HG03060 (cell line): ENCODE measurements around the gene LRRC55.

Experiments
- ATAC-seq: cut with Tn5 transposase; IDR thresholded peaks from one replicate; pipeline ENCODE4 v1.9.1; 2021; ENCODE audit warnings: low read depth, moderate number of reproducible peaks; ENCODE audit not compliant: unreplicated experiment

The LRRC55 gene

GRCh38 chr11:57199330-57199729 lies 17.6 kb downstream of the LRRC55 start:
- ATAC-seq: no peak

DNA sequence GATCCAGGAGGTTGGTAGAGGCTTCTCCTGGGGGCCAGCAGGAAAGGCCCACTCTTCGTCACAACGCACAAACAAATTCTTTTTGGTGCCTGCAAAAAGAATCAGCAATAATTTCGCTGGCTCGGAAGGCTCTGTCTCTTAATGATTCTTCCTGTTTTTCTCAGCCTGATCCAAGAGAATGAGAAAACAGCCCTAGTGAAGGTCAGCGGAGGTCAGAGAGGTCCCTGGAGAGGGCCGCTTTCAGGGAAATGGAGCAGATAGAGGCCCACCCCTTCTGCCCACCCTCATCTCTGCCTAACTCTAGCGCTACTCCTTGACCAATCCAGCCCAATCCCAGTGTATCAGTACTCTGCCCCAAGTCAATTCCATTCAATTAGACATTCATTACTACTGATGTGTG lies 19.2 kb downstream of the LRRC55 start:
- ATAC-seq: no peak

DNA sequence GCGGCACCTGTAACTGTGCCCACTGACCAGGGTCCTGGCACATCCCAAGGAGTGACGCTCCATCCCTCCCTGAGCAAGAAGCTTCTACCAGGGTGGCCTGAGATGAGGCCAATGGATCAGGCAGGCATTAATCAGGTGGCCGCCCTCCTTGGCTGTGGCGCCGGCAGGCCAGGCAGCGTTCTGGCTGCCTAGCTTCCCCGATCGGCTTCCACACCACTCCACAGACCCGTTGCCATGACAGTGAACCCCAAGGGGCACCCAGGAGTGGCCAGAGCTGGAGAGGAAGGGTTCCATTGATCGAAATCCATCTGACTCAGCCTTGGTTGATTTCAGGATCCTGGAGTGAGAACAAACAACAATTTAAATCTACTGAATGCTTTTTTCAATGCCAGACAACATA lies 20.5 kb downstream of the LRRC55 start:
- ATAC-seq: no peak

DNA sequence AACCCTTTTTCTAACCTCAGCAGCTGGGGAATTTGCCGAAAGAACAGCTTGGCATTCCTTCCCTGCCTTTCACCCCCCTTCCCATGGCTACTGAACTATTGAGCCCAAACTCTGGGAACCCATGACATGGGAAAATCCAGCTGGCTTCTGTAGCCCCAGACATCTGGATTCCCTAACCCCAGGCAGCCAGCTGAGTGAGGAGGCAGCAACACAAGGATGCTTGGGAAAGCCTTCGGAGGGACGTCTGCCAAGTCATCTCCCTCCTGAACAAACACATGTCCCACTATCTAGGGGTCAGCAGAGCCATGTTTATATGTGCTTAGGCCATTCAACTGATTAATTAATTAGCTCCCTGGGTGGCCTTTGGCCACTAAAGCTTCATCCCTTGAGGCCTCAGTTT lies 21.6 kb downstream of the LRRC55 start:
- ATAC-seq: no peak

DNA sequence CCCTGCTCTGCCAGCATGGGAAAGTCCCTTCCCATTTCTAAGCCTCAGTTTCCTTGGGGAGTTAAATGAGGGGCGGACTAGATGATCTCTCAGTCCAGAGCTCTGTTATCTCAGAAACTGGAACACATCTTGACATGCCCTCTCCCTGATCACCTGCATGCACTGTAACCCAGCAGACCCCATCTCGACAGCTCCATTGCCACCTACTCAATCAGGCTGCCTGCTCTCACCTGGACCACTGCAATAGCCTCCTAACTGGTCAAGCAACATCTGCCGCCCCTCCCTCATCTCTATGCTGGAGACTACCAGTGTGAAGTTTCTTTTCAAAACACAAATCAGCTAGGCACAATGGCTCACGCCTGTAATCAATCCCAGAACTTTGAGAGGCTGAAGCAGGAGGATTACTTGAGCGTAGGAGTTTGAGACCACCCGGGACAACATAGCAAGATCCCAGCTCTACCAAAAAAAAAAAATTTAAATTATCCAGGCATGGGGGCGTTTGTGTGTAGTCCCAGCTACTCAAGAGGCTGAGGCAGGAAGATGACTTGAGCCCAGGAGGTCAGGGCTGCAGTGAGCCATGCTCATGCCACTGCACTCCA lies 22.2 kb downstream of the LRRC55 start:
- no peak for ATAC-seq

GRCh38 chr11:57205041-57205641 lies 23.4 kb downstream of the LRRC55 start:
- no peak for ATAC-seq

- ATAC-seq: no peak
These were observed 25.4 kb downstream of the LRRC55 start for GRCh38 chr11:57207168-57207567.

GRCh38 chr11:57210781-57211180 lies 29.0 kb downstream of the LRRC55 start:
- ATAC-seq: no peak

GRCh38 chr11:57213342-57214097 lies 31.8 kb downstream of the LRRC55 start:
- no peak for ATAC-seq

DNA sequence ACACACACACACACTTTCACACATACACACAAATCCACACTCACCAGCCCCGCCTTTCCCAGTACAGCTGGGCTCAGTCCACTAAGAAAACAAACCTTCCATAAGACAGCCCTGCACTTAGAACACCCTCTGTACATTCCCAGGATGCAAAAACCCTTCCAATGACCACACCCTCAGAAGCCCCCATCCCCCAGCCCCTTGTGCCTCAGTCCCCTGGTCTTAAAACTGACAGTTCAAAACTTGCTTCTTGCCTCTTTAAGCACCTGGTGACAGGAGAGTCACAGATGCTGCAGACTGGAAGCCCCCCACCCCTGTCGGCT lies 32.3 kb downstream of the LRRC55 start:
- no peak for ATAC-seq

- ATAC-seq: no peak
These were observed 32.7 kb downstream of the LRRC55 start for GRCh38 chr11:57214494-57214893.

GRCh38 chr11:57216463-57216862 lies 34.7 kb downstream of the LRRC55 start:
- no peak for ATAC-seq

- ATAC-seq: no peak
These were observed 35.3 kb downstream of the LRRC55 start for GRCh38 chr11:57217053-57217452.

GRCh38 chr11:57219021-57219627 lies 37.4 kb downstream of the LRRC55 start:
- no peak for ATAC-seq

- ATAC-seq: no peak
These were observed 40.5 kb downstream of the LRRC55 start for GRCh38 chr11:57222239-57222638.

DNA sequence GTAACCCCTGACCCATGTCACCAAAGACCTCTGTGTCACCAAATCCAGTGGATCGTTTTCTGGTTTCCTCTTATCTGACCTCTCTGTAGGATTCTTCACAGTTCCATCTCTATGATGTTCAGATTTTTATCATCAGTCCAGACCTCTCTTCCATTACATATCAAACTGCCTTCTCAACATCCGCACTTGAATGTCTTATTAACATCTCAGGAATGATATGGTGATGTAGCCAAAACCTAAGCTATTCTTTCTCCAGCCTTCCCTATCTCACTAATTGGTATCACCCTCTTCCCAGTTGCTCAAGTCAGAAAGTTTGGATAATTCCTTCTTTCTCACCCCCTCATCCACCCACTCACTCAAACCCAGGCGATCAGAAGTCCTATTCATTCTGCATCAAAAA lies 41.8 kb downstream of the LRRC55 start:
- no peak for ATAC-seq

DNA sequence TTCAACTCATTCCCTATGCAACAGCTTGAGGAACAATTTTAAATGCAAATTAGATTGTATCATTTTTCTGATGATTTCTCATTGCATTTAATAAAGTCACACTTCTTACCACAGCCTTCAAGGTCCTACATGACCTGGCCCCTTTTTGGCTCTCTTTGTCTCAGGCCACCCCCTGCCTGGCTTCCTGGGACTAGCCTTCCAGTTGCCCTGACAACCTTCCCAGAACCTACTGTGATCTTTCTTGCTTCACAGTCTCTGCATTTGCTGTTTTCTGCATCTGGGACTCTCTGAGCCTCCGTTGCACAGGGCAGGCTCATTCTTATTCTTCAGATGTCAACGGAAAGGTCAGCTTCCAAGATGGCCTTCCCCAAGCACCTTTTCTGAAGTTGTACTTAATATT lies 42.4 kb downstream of the LRRC55 start:
- ATAC-seq: no peak

GRCh38 chr11:57224537-57224936 lies 42.8 kb downstream of the LRRC55 start:
- no peak for ATAC-seq

DNA sequence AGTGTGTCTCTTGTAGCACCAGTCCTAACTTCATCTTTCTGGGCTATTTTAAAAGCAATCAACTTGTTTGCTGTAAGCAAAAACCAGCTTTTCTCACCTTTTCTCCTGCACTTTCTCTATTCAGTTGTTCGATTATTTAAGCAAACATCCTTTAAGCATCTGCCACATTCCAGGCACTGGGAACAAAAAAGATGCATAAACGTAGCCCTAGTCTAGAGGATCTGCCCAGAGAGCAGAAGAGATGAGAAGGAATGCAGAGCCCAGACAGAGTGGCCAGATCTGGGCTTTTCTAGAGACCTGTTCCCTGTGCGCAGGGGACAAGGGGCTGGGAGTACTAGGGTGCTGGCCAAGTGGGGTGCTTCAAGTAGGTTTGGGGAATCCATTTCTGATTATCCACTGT lies 46.8 kb downstream of the LRRC55 start:
- ATAC-seq: no peak

DNA sequence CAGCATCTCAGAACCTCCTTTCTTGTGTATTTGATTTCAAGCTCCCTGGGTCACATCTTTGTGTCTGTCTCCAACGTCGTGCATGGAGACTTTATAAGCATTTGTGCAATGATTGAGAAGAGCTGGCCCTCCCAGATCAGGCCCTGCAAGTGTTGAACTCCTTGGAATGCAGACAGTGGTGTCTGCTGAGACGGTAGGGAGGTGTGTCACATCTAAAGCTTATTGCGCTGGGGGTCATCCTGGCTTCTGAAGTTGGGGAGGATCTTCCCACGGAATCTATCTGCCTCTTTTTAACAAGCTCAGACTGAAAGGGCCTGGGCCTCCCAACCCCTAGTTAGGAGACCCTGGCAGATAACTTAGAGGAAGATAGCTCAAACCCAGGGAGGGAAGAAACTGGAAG lies 48.6 kb downstream of the LRRC55 start:
- no peak for ATAC-seq

DNA sequence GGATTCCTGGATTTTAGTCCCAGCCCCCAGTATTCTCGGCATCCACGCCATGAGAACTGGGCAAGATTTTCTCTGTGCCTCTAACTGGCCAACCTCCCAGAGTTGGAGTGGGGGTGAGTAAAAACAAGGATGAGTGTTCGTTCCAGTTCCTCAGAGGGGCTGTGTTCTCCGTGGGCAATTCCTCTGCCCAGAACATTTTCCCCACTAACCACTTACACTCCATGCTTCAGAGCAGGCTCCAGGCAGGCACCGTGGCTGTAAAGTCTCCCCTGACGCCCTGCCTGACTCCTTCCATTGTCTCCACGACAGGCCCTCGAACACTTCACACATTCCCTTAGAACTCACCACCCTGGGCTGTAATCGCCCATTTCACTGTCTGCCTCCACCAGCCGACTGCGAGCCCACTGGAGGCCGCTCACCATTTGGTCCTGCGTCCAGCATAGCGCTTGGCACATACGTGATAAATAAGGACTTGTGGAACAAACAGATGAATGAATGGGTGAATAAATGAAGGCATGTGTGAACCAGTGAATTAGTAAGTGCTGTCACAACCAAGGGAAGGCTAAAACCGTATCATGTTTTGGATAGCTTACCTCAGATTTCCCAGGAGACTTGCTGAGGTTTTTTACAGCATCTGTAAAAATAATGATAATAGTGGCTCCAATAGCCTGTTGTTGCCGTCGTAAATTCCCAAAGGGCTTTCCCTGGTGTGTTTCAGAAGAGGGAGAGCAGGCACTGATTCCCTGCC lies 49.2 kb downstream of the LRRC55 start:
- ATAC-seq: no peak
